Measurements from ENCODE around the gene FAM114A1. TPM values are rescaled to one million over a fixed set of nuclear protein-coding genes. Genes with fewer than 3 reads are reported as not detected.

The FAM114A1 gene
- total RNA-seq, 4 donors from 2014 or later = 36.9 to 85.9 (median 44.5) TPM

DNA sequence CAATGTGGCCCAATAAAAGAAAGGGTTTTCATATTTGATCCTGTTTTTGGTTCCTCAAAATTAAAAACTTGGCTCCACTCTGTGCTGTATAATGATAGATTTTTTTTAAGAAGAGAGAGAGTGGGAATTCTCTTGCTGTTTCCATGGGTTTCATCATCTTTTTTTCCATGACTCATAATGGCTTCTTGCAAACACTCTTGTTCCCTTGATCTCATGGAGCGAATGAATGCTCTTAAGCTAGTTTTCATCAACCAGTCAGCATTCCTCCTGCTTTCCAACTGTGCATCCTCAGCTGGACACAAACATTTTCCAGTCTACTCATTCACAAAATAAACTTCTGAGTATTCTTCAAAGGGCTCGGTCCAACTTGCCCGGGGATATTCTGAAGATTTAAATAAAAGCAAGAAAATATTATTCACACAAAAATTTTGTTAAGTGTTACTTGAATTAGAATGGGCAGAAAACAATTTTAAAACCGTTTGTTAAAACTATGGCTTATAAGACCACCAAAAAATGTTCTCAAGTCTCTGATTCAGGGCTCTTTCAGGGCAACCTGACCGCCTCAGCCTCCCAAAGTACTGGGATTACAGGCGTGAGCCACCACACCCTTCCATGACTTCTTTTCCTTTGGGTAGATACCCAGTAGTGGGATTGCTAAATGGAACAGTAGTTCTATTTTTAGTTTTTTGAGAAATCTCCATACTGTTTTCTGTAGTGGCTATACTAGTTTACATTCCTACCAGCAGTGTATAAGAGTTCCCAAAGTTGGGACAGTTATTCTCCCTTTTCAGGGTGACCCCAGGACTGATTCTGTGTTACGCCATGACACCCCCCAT is 99.9 kb downstream of the FAM114A1 start:
- H3K27me3 ChIP-seq = no peaks in the 10 kb centered on the region
- no peak for DNase-seq (ENCODE audit: low spot score in 2 of 2)
- WGBS = 81% methylated on average over 7 of the region's 7 CpGs
- no peak for TF ChIP-seq EP300 (IDR thresholded peaks at IDR 0.05)
- TF ChIP-seq POLR2AphosphoS5 (IDR thresholded peaks at IDR 0.05) = no peak
- TF ChIP-seq, protein P1, sequence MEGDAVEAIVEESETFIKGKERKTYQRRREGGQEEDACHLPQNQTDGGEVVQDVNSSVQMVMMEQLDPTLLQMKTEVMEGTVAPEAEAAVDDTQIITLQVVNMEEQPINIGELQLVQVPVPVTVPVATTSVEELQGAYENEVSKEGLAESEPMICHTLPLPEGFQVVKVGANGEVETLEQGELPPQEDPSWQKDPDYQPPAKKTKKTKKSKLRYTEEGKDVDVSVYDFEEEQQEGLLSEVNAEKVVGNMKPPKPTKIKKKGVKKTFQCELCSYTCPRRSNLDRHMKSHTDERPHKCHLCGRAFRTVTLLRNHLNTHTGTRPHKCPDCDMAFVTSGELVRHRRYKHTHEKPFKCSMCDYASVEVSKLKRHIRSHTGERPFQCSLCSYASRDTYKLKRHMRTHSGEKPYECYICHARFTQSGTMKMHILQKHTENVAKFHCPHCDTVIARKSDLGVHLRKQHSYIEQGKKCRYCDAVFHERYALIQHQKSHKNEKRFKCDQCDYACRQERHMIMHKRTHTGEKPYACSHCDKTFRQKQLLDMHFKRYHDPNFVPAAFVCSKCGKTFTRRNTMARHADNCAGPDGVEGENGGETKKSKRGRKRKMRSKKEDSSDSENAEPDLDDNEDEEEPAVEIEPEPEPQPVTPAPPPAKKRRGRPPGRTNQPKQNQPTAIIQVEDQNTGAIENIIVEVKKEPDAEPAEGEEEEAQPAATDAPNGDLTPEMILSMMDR (IDR thresholded peaks at IDR 0.05) = no peak
- no peak for TF ChIP-seq POLR2A (IDR thresholded peaks at IDR 0.05)
- no peak overlapping the region for H3K4me3 ChIP-seq
- H3K27ac ChIP-seq = no peak overlapping the region
- no peaks in the 10 kb centered on the region for H3K9me3 ChIP-seq
- no peaks in the 10 kb centered on the region for H3K36me3 ChIP-seq
- no peaks in the 10 kb centered on the region for H3K4me1 ChIP-seq

DNA sequence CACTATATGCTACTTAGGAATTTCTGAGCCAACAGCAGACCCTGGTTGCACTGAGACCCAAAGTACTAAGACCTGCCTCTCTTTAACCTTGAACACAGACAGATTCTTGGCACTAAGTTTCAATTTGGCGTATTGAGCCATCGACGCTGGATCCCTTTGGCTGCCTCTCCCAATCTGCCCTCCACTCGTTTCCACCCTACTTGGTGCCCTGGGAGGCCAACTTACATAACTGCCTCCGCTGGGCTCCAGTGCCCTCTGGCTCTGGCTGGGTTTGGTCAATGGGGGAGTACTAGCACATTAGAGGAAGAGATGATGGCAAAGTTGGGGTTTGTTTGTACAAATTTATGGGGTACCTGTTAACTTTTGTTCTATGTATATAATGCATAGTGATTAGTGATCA is 101.1 kb downstream of the FAM114A1 start:
- Histone ChIP-seq H3K4me3 (no peak overlapping the region), H3K27ac (no peak overlapping the region), H3K36me3 (no peaks in the 10 kb centered on the region), H3K9me3 (no peaks in the 10 kb centered on the region), H3K27me3 (no peaks in the 10 kb centered on the region), H3K4me1 (no peaks in the 10 kb centered on the region)
- DNase-seq (ENCODE audit: low spot score in 2 of 2) = no peak
- TF ChIP-seq, protein P1 (IDR thresholded peaks at IDR 0.05) = no peak
- TF ChIP-seq EP300 (IDR thresholded peaks at IDR 0.05) (no peak), POLR2A (IDR thresholded peaks at IDR 0.05) (no peak), POLR2AphosphoS5 (IDR thresholded peaks at IDR 0.05) (no peak)
- WGBS = 88% methylated on average over 5 of the region's 5 CpGs

- no peak overlapping the region for H3K4me3 ChIP-seq
- H3K36me3 ChIP-seq = no peaks in the 10 kb centered on the region
- WGBS = 88% methylated on average over 7 of the region's 7 CpGs
- TF ChIP-seq, protein P1 (IDR thresholded peaks at IDR 0.05) = no peak
- TF ChIP-seq POLR2AphosphoS5 (IDR thresholded peaks at IDR 0.05) = no peak
- TF ChIP-seq EP300 (IDR thresholded peaks at IDR 0.05) = no peak
- no peak overlapping the region for H3K27ac ChIP-seq
- no peak for DNase-seq (ENCODE audit: low spot score in 2 of 2)
- H3K27me3 ChIP-seq = no peaks in the 10 kb centered on the region
- H3K9me3 ChIP-seq = no peaks in the 10 kb centered on the region
- H3K4me1 ChIP-seq = no peaks in the 10 kb centered on the region
These were observed 108.7 kb downstream of the FAM114A1 start for GRCh38 chr4:38976308-38976707.

- no peak overlapping the region for H3K27ac ChIP-seq
These were observed 111.5 kb downstream of the FAM114A1 start for GRCh38 chr4:38979081-38979480.

More at GRCh38 chr4:38979081-38979480, 111.5 kb downstream of the FAM114A1 start:
- no peaks in the 10 kb centered on the region for H3K9me3 ChIP-seq
- H3K4me3 ChIP-seq = no peak overlapping the region
- 68% methylated on average over 4 of the region's 4 CpGs for WGBS
- H3K4me1 ChIP-seq = no peaks in the 10 kb centered on the region
- H3K27me3 ChIP-seq = no peaks in the 10 kb centered on the region
- no peak for TF ChIP-seq EP300 (IDR thresholded peaks at IDR 0.05)
- TF ChIP-seq, protein P1 (IDR thresholded peaks at IDR 0.05) = no peak
- TF ChIP-seq POLR2AphosphoS5 (IDR thresholded peaks at IDR 0.05) = no peak
- no peak for TF ChIP-seq POLR2A (IDR thresholded peaks at IDR 0.05)
- DNase-seq (ENCODE audit: low spot score in 2 of 2) = no peak
- H3K36me3 ChIP-seq = no peaks in the 10 kb centered on the region
